CD14-positive monocyte (primary cell): ENCODE results near the gene LMNTD2. TPM values are rescaled to one million over a fixed set of nuclear protein-coding genes. Genes with fewer than 3 reads are reported as not detected.

Source experiments
- DNase-seq, 3 donors: peaks; one replicate each; pipeline ENCODE4 v3.0.0-alpha.2; 2011 to 2022
- H2AFZ ChIP-seq: 2 replicates; pipeline ENCODE4 v1.6.0; 2012; ENCODE audit warnings: mild to moderate bottlenecking, low read depth, low read length, inconsistent platforms; ENCODE audit not compliant: insufficient read depth, poor library complexity, severe bottlenecking
- H3K27ac ChIP-seq, 2 donors: 1 replicate in 1 of 2; 2 replicates in 1 of 2; pipeline ENCODE4 v1.5.1; 2012 to 2013; ENCODE audit warnings: low read length in 2 of 2, control low read depth in 1 of 2, inconsistent platforms in 1 of 2, low read depth in 1 of 2, mild to moderate bottlenecking in 1 of 2
- H3K27me3 ChIP-seq, 2 donors: one replicate each; pipeline versions ENCODE4 v1.6.0 to v1.6.1; 2011 to 2013; ENCODE audit warnings: low read length in 2 of 2; ENCODE audit not compliant: control insufficient read depth in 2 of 2, insufficient read depth in 2 of 2
- H3K36me3 ChIP-seq, 2 donors: replicated peaks in 1 of 2; 1 replicate in 1 of 2; 2 replicates in 1 of 2; pipeline versions ENCODE4 v1.5.1 to v1.6.1; 2012 to 2013; ENCODE audit warnings: low read length in 2 of 2, control low read depth in 1 of 2, inconsistent platforms in 1 of 2, mild to moderate bottlenecking in 1 of 2; ENCODE audit not compliant: insufficient read depth in 2 of 2, control insufficient read depth in 1 of 2
- H3K4me1 ChIP-seq, 2 donors: 1 replicate in 1 of 2; 2 replicates in 1 of 2; pipeline versions ENCODE4 v1.5.1 to v1.6.1; 2012 to 2013; ENCODE audit warnings: low read length in 2 of 2, control low read depth in 1 of 2, inconsistent platforms in 1 of 2, mild to moderate bottlenecking in 1 of 2, moderate library complexity in 1 of 2; ENCODE audit not compliant: insufficient read depth in 2 of 2, control insufficient read depth in 1 of 2
- H3K4me2 ChIP-seq: replicated peaks from 2 replicates; pipeline ENCODE3; 2012; ENCODE audit warnings: low read length, moderate library complexity, mild to moderate bottlenecking; ENCODE audit not compliant: poor library complexity, severe bottlenecking; ENCODE audit errors: extremely low read depth
- H3K4me3 ChIP-seq, 3 experiments: fragments of 200-600 bp in 1 of 3; sonication (generic) in 1 of 3; replicated peaks in 1 of 3; 1 replicate in 2 of 3; 2 replicates in 1 of 3; pipeline ENCODE4 v1.5.1; 2011 to 2013; ENCODE audit warnings: low read length in 3 of 3, mild to moderate bottlenecking in 3 of 3, control low read depth in 2 of 3, low read depth in 2 of 3, inconsistent platforms in 1 of 3, moderate library complexity in 1 of 3
- H3K79me2 ChIP-seq: 2 replicates; pipeline ENCODE4 v1.6.0; 2012; ENCODE audit warnings: mild to moderate bottlenecking, control low read depth, inconsistent platforms, low read length, moderate library complexity; ENCODE audit not compliant: insufficient read depth
- H3K9ac ChIP-seq: 2 replicates; pipeline ENCODE4 v1.6.0; 2017; ENCODE audit warnings: low read length, mild to moderate bottlenecking; ENCODE audit not compliant: insufficient read depth, poor library complexity, severe bottlenecking
- H3K9me3 ChIP-seq, 2 donors: replicated peaks in 1 of 2; 1 replicate in 1 of 2; 2 replicates in 1 of 2; pipeline versions ENCODE4 v1.5.1 to v1.6.1; 2012 to 2013; ENCODE audit warnings: low read length in 2 of 2, control low read depth in 1 of 2; ENCODE audit not compliant: control insufficient read depth in 1 of 2, insufficient read depth in 1 of 2
- H4K20me1 ChIP-seq: 2 replicates; pipeline ENCODE4 v1.6.0; 2012; ENCODE audit warnings: mild to moderate bottlenecking, low read length, control low read depth, moderate library complexity; ENCODE audit not compliant: insufficient read depth
- H3K27ac Mint-ChIP-seq, 7 donors: one replicate each; pipeline ENCODE4 v1.8.0; 2020; ENCODE audit warnings: mild to moderate bottlenecking in 7 of 7, mixed read lengths in 7 of 7, moderate library complexity in 6 of 7, inconsistent platforms in 2 of 7
- H3K27me3 Mint-ChIP-seq, 3 donors: one replicate each; pipeline ENCODE4 v1.8.0; 2021 to 2022; ENCODE audit warnings: low read depth in 3 of 3, mild to moderate bottlenecking in 3 of 3, mixed read lengths in 3 of 3, moderate library complexity in 3 of 3, inconsistent platforms in 1 of 3
- H3K36me3 Mint-ChIP-seq, 2 donors: one replicate each; pipeline ENCODE4 v1.8.0; 2020; ENCODE audit warnings: mixed read lengths in 2 of 2, inconsistent platforms in 1 of 2, mild to moderate bottlenecking in 1 of 2
- H3K4me1 Mint-ChIP-seq: one replicate; pipeline ENCODE4 v1.8.0; 2020; ENCODE audit warnings: mild to moderate bottlenecking, mixed read lengths
- H3K4me3 Mint-ChIP-seq, 2 donors: one replicate each; pipeline ENCODE4 v1.8.0; 2020; ENCODE audit warnings: mild to moderate bottlenecking in 2 of 2, mixed read lengths in 2 of 2, moderate library complexity in 1 of 2
- H3K9me3 Mint-ChIP-seq, 7 donors: one replicate each; pipeline ENCODE4 v1.8.0; 2020 to 2022; ENCODE audit warnings: mixed read lengths in 7 of 7, mild to moderate bottlenecking in 6 of 7, moderate library complexity in 6 of 7, inconsistent platforms in 2 of 7
- WGBS: methylation state at CpG from one replicate; pipeline ENCODE4 v1.1.5; 2013; ENCODE audit warnings: missing lambda C conversion rate; ENCODE audit not compliant: insufficient coverage; 5-methylcytosine and 5-hydroxymethylcytosine counted together
- intact Hi-C, 2 donors: fragments of 100-400 bp; cut with micrococcal nuclease; formaldehyde crosslinking; loops; one replicate each; pipeline versions ENCODE4 v1.15.0 to v1.15.1; 2023
- polyA plus RNA-seq, 3 donors: library from polyadenylated mRNA; depleted of rRNA in 1 of 3; unstranded in 2 of 3; stranded (reverse) in 1 of 3; fragments of 300-500 nt in 2 of 3; fragments of >200 nt in 1 of 3; fragmentation: Illumina TruSeq in 2 of 3; gene quantifications; 1 replicate in 2 of 3; 2 replicates in 1 of 3; pipeline ENCODE4 v1.2.3, GENCODE V29; 2012 to 2021
- TF ChIP-seq, protein P1 (sequence below): fragments of 200-600 bp; IDR thresholded peaks from one replicate; pipeline ENCODE4 v1.8.0; 2022; ENCODE audit warnings: antibody characterized with exemption, mild to moderate bottlenecking

LMNTD2 gene
- polyA plus RNA-seq, 3 donors, result 0.67 to 10.6 (median 1.2) TPM

DNA sequence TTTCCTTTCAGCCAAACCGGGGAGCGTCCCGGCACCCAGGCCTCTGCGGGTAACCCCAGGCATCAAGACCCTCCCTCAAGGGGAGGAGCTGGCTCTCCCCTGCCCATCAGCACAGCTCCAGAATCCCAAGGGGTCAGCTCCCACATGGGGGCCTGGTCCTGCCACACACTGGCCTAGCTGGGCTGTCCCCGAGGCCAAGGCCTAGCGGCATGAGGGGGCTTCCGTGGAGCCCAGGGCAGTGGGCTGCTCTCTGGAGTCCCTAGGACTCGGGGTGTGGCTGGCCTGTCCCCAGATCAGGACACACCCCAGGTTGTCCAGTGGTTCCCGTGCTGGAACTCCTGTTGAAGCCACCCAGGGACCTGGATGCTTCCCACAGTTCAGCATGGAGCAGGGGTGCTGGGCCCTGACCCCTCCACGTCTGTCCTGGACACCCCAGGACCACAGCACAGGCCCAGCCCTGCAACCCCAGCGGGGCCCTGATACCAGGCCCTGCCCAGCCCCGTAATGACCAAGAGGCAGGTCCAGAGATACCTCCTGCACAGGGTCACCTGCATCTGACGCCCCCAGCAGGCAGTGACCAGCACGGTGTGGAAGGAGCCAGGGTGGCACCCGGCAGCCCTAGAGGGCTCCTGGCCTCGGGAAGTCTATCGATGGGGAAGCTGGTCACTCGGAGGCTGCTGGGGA is 30.7 kb downstream of the LMNTD2 start:
- intact Hi-C loops, result no loop called here
- no peaks in the 10 kb centered on the region for H3K9me3 Mint-ChIP-seq
- no peak overlapping the region for H3K9ac ChIP-seq
- DNase-seq, result no peak
- H3K27me3 ChIP-seq, result no peaks in the 10 kb centered on the region
- H2AFZ ChIP-seq, result no peak overlapping the region
- H3K79me2 ChIP-seq, result peaks cover 11% of the 10 kb centered on the region
- no peaks in the 10 kb centered on the region for H3K9me3 ChIP-seq
- peaks cover 26% of the 10 kb centered on the region for H4K20me1 ChIP-seq
- H3K4me3 Mint-ChIP-seq, result no peak overlapping the region
- H3K36me3 ChIP-seq, result peaks cover 20 to 23% of the 10 kb centered on the region in 2 donors
- H3K36me3 Mint-ChIP-seq, result peaks cover 15% of the 10 kb centered on the region in 2 donors
- TF ChIP-seq, protein P1, sequence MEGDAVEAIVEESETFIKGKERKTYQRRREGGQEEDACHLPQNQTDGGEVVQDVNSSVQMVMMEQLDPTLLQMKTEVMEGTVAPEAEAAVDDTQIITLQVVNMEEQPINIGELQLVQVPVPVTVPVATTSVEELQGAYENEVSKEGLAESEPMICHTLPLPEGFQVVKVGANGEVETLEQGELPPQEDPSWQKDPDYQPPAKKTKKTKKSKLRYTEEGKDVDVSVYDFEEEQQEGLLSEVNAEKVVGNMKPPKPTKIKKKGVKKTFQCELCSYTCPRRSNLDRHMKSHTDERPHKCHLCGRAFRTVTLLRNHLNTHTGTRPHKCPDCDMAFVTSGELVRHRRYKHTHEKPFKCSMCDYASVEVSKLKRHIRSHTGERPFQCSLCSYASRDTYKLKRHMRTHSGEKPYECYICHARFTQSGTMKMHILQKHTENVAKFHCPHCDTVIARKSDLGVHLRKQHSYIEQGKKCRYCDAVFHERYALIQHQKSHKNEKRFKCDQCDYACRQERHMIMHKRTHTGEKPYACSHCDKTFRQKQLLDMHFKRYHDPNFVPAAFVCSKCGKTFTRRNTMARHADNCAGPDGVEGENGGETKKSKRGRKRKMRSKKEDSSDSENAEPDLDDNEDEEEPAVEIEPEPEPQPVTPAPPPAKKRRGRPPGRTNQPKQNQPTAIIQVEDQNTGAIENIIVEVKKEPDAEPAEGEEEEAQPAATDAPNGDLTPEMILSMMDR, result no peak
- H3K4me1 Mint-ChIP-seq, result peaks cover 2% of the 10 kb centered on the region
- 98% methylated on average over 16 of the region's 18 CpGs for WGBS
- no peak overlapping the region for H3K27ac Mint-ChIP-seq
- peaks cover 0 to 4% (median 2%) of the 10 kb centered on the region in 3 donors for H3K27me3 Mint-ChIP-seq
- no peak overlapping the region for H3K4me3 ChIP-seq
- H3K4me2 ChIP-seq, result no peak overlapping the region
- H3K27ac ChIP-seq, result no peak overlapping the region
- peaks cover 10 to 11% of the 10 kb centered on the region in 2 donors for H3K4me1 ChIP-seq

DNA sequence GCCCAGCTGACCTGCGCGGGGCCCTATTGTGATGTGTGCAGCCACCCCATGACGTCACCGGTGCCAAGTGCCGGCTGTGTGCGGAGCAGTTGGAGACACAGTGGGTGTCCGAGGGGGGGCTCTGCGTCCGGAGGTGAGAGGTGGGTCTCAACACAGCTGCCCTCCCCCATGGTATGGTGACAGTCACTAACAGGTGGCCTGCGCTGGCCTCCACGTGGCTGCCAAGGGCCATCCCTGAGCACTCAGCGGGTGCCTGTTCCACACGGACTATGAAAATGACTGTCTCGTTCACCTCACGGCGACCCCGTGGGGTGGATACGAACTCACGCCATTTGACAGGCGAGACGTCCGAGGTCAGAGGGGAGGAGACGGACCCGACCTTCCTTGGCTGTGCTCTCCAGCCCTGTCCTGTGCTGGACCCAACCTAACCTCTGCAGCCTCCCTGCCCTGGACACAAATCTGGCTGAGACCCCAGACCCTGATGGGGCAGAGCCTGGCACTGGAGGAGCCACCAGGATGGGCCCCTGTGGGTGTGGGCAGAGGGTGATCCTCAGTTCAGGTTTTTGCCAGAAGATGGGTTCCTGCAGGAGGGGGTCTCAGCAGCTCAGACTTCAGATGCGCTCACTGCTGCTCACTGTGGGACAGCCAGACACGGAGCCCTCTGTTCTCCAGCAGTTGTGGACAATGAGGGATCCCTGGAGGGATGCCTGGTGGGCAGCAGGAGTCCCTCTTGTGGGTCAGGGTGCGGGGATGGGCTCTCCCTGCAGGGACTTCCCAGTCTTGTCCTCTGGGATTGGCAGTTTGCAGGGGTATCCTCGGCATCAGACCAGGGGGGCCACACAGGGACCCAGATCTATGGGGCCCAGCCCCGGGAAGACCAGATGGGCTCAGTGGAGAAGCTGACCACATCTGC is 31.5 kb downstream of the LMNTD2 start:
- WGBS, result 95% methylated on average over 29 of the region's 29 CpGs
- H3K4me1 Mint-ChIP-seq, result no peaks in the 10 kb centered on the region
- no peak overlapping the region for H2AFZ ChIP-seq
- no peak overlapping the region for H3K4me3 Mint-ChIP-seq
- H4K20me1 ChIP-seq, result peaks cover 18% of the 10 kb centered on the region
- H3K9ac ChIP-seq, result no peak overlapping the region
- H3K9me3 ChIP-seq, result no peaks in the 10 kb centered on the region
- H3K27ac Mint-ChIP-seq, result no peak overlapping the region
- H3K79me2 ChIP-seq, result peaks cover 3% of the 10 kb centered on the region
- H3K4me1 ChIP-seq, result peaks cover 3% of the 10 kb centered on the region in 2 donors
- H3K27me3 Mint-ChIP-seq, result peaks cover 2 to 4% (median 3%) of the 10 kb centered on the region in 3 donors
- H3K4me3 ChIP-seq, result no peak overlapping the region
- peaks cover 15% of the 10 kb centered on the region in 2 donors for H3K36me3 Mint-ChIP-seq
- DNase-seq, result no peak
- peaks cover 20 to 23% of the 10 kb centered on the region in 2 donors for H3K36me3 ChIP-seq
- TF ChIP-seq, protein P1, result no peak
- no peak overlapping the region for H3K4me2 ChIP-seq
- intact Hi-C loops, result no loop called here
- H3K27ac ChIP-seq, result no peak overlapping the region
- no peaks in the 10 kb centered on the region for H3K9me3 Mint-ChIP-seq
- H3K27me3 ChIP-seq, result no peaks in the 10 kb centered on the region
